ENCODE results near the gene PLS1.
"Not testable (repeated sequence)": the region's sequence is repeated elsewhere in the genome, so short reads cannot be mapped to it uniquely, and the experiment has no call there.

GRCh38 chr3:142569422-142569821, 26.8 kb upstream of the PLS1 start:
- not testable (repeated sequence) for TF ChIP-seq EZH2 (IDR thresholded peaks at IDR 0.05; ENCODE audit: insufficient read depth, poor library complexity, severe bottlenecking); EZH2phosphoT487 (IDR thresholded peaks at IDR 0.05; ENCODE audit: insufficient read depth, low read depth)
